ENCODE measurements around the gene VWA7. TPM values are rescaled to one million over a fixed set of nuclear protein-coding genes. Genes with fewer than 3 reads are reported as not detected.

VWA7 gene
- total RNA-seq, 1 donor from 2014 or later = 0.54 TPM

DNA sequence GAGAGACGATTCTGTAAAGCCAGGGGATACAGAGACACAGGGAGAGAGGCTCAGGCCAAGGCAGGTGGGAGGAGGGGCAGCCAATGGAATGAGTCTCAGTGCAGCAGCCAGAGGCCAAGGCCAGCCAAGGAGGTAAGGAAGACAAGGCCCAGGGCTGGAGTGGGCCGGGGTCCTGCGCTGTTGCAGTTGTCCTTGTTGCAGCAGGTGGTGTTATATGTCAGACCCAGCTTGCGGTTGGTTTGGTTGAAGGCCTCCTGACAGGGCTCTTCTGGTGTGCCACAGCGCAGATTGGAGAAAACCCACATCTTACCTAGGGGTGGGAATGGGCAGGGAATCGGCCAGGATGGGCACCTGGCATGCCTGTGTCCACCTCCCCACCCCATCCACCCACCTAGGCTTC, 58.1 kb downstream of the VWA7 start:
- TF ChIP-seq, protein P1, sequence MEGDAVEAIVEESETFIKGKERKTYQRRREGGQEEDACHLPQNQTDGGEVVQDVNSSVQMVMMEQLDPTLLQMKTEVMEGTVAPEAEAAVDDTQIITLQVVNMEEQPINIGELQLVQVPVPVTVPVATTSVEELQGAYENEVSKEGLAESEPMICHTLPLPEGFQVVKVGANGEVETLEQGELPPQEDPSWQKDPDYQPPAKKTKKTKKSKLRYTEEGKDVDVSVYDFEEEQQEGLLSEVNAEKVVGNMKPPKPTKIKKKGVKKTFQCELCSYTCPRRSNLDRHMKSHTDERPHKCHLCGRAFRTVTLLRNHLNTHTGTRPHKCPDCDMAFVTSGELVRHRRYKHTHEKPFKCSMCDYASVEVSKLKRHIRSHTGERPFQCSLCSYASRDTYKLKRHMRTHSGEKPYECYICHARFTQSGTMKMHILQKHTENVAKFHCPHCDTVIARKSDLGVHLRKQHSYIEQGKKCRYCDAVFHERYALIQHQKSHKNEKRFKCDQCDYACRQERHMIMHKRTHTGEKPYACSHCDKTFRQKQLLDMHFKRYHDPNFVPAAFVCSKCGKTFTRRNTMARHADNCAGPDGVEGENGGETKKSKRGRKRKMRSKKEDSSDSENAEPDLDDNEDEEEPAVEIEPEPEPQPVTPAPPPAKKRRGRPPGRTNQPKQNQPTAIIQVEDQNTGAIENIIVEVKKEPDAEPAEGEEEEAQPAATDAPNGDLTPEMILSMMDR (IDR thresholded peaks at IDR 0.05; ENCODE audit: insufficient read depth, low read depth, low read length) = no peak
- TF ChIP-seq EZH2 (IDR thresholded peaks at IDR 0.05; ENCODE audit: insufficient read depth, low read length) = no peak
- Histone ChIP-seq H3K9me3 (ENCODE audit: insufficient read depth, low read depth, low read length) (no peaks in the 10 kb centered on the region), H3K9ac (ENCODE audit: low read length) (no peak overlapping the region), H3K27me3 (ENCODE audit: insufficient read depth, low read length) (no peaks in the 10 kb centered on the region), H3K4me3 (ENCODE audit: insufficient read depth, low read depth, low read length) (no peak overlapping the region), H3K4me2 (ENCODE audit: low read length) (no peak overlapping the region), H3K36me3 (ENCODE audit: insufficient read depth, low read length) (no peaks in the 10 kb centered on the region), H3K27ac (ENCODE audit: low read depth, low read length) (no peak overlapping the region), H2AFZ (ENCODE audit: low read depth, low read length) (no peak overlapping the region), H4K20me1 (ENCODE audit: insufficient read depth, low read length) (no peaks in the 10 kb centered on the region), H3K4me1 (ENCODE audit: insufficient read depth, low read length) (no peaks in the 10 kb centered on the region), H3K79me2 (ENCODE audit: insufficient read depth, low read length) (no peaks in the 10 kb centered on the region)
- H3K9me3 Mint-ChIP-seq (ENCODE audit: unreplicated experiment) = peaks cover 7% of the 10 kb centered on the region
- peaks cover 3% of the 10 kb centered on the region for H3K36me3 Mint-ChIP-seq (ENCODE audit: low read depth, unreplicated experiment)
- DNase-seq (ENCODE audit: low read depth) (no peak), FAIRE-seq (no peak)
- peak overlapping the region; percentile 57 for H3K4me3 Mint-ChIP-seq (ENCODE audit: unreplicated experiment)
- H3K27me3 Mint-ChIP-seq (ENCODE audit: low read depth, unreplicated experiment) = peaks cover 19% of the 10 kb centered on the region
- H3K27ac Mint-ChIP-seq (ENCODE audit: unreplicated experiment) = no peak overlapping the region
- peaks cover 8% of the 10 kb centered on the region for H3K4me1 Mint-ChIP-seq (ENCODE audit: low read depth, unreplicated experiment)

DNA sequence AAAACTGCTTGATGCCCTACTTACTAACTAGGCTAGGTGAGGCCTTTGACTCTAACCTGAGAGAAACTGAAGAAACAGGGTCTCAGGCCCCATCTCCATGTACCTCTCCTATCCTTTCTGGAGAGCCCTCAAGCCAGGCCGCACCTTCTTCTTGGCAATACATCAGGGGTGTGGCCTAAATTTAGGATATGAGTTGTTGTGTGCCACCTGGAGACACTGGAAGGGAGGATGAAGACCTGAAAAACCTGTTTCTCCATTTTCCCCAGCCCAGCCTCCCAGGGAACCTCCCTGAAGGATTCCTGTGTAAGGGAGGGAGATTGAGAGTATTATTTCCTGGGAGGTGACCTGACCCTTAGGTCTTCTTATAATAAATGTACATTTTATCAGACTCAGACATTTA, 58.9 kb downstream of the VWA7 start:
- Histone ChIP-seq H3K4me2 (ENCODE audit: low read length) (no peak overlapping the region), H3K27me3 (ENCODE audit: insufficient read depth, low read length) (no peaks in the 10 kb centered on the region), H3K27ac (ENCODE audit: low read depth, low read length) (no peak overlapping the region), H3K4me1 (ENCODE audit: insufficient read depth, low read length) (no peaks in the 10 kb centered on the region), H3K9ac (ENCODE audit: low read length) (no peak overlapping the region), H3K9me3 (ENCODE audit: insufficient read depth, low read depth, low read length) (no peaks in the 10 kb centered on the region), H3K36me3 (ENCODE audit: insufficient read depth, low read length) (no peaks in the 10 kb centered on the region), H3K4me3 (ENCODE audit: insufficient read depth, low read depth, low read length) (no peak overlapping the region), H3K79me2 (ENCODE audit: insufficient read depth, low read length) (no peaks in the 10 kb centered on the region), H2AFZ (ENCODE audit: low read depth, low read length) (no peak overlapping the region), H4K20me1 (ENCODE audit: insufficient read depth, low read length) (no peaks in the 10 kb centered on the region)
- H3K4me3 Mint-ChIP-seq (ENCODE audit: unreplicated experiment) = no peak overlapping the region
- H3K27me3 Mint-ChIP-seq (ENCODE audit: low read depth, unreplicated experiment) = peaks cover 19% of the 10 kb centered on the region
- H3K4me1 Mint-ChIP-seq (ENCODE audit: low read depth, unreplicated experiment) = peaks cover 10% of the 10 kb centered on the region
- peaks cover 7% of the 10 kb centered on the region for H3K9me3 Mint-ChIP-seq (ENCODE audit: unreplicated experiment)
- TF ChIP-seq, protein P1 (IDR thresholded peaks at IDR 0.05; ENCODE audit: insufficient read depth, low read depth, low read length) = no peak
- no peak for TF ChIP-seq EZH2 (IDR thresholded peaks at IDR 0.05; ENCODE audit: insufficient read depth, low read length)
- DNase-seq (ENCODE audit: low read depth) (no peak), FAIRE-seq (no peak)
- H3K27ac Mint-ChIP-seq (ENCODE audit: unreplicated experiment) = no peak overlapping the region
- peaks cover 3% of the 10 kb centered on the region for H3K36me3 Mint-ChIP-seq (ENCODE audit: low read depth, unreplicated experiment)

DNA sequence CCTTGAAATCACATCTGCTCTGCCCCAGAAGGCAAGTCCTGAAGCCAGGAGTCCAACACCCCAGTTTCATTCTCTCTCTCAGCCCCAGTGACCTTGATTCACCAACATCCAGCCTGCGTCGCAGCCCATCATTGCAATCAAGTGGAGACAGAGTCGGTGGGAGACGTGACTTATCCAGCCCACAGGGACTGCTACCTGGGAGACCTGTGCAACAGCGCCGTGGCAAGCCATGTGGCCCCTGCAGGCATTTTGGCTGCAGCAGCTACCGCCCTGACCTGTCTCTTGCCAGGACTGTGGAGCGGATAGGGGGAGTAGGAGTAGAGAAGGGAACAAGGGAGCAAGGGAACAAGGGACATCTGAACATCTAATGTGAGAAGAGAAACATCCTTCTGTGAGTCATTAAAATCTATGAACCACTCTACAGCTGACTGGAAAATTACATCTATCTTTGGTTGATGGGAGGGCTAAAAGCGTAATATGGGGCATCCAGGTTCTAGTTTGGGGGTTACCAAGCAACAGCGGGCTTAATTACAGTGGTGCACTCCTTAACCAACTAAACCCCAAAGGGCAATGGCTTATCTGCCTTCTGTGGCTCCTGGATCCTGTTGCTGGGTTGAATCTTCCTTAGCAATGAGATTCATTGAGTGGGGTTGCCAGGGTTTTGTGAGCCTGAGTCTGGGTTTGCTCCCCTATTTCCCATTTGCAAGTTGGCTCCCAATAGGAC, 59.5 kb downstream of the VWA7 start:
- Histone ChIP-seq H2AFZ (ENCODE audit: low read depth, low read length) (no peak overlapping the region), H3K27me3 (ENCODE audit: insufficient read depth, low read length) (peaks cover under 1% of the 10 kb centered on the region), H3K27ac (ENCODE audit: low read depth, low read length) (no peak overlapping the region), H3K9me3 (ENCODE audit: insufficient read depth, low read depth, low read length) (no peaks in the 10 kb centered on the region), H3K79me2 (ENCODE audit: insufficient read depth, low read length) (no peaks in the 10 kb centered on the region), H3K4me3 (ENCODE audit: insufficient read depth, low read depth, low read length) (no peak overlapping the region), H4K20me1 (ENCODE audit: insufficient read depth, low read length) (no peaks in the 10 kb centered on the region), H3K4me2 (ENCODE audit: low read length) (no peak overlapping the region), H3K36me3 (ENCODE audit: insufficient read depth, low read length) (no peaks in the 10 kb centered on the region), H3K4me1 (ENCODE audit: insufficient read depth, low read length) (no peaks in the 10 kb centered on the region), H3K9ac (ENCODE audit: low read length) (no peak overlapping the region)
- DNase-seq (ENCODE audit: low read depth) (no peak), FAIRE-seq (no peak)
- H3K4me1 Mint-ChIP-seq (ENCODE audit: low read depth, unreplicated experiment) = peaks cover 10% of the 10 kb centered on the region
- peaks cover 21% of the 10 kb centered on the region for H3K27me3 Mint-ChIP-seq (ENCODE audit: low read depth, unreplicated experiment)
- H3K4me3 Mint-ChIP-seq (ENCODE audit: unreplicated experiment) = peak overlapping the region; percentile 47
- H3K27ac Mint-ChIP-seq (ENCODE audit: unreplicated experiment) = no peak overlapping the region
- peaks cover 3% of the 10 kb centered on the region for H3K36me3 Mint-ChIP-seq (ENCODE audit: low read depth, unreplicated experiment)
- TF ChIP-seq, protein P1 (IDR thresholded peaks at IDR 0.05; ENCODE audit: insufficient read depth, low read depth, low read length) = no peak
- TF ChIP-seq EZH2 (IDR thresholded peaks at IDR 0.05; ENCODE audit: insufficient read depth, low read length) = no peak
- peaks cover 7% of the 10 kb centered on the region for H3K9me3 Mint-ChIP-seq (ENCODE audit: unreplicated experiment)
